NB4 (cell line): Measurements from ENCODE around the gene ADAMTSL3.

ENCODE experiments used
- CTCF ChIP-seq: IDR thresholded peaks from one replicate; pipeline ENCODE4 v1.5.1; 2012; ENCODE audit warnings: low read depth, low read length
- MYC ChIP-seq: IDR thresholded peaks from 2 replicates; pipeline ENCODE4 v1.6.1; 2011; ENCODE audit warnings: low read depth, low read length
- POLR2A ChIP-seq: IDR thresholded peaks from 2 replicates; pipeline ENCODE4 v1.6.1; 2011; ENCODE audit warnings: mild to moderate bottlenecking; ENCODE audit not compliant: insufficient read length; ENCODE audit errors: extremely low read depth
- TF ChIP-seq, protein P1 (sequence below): IDR thresholded peaks from 2 replicates; pipeline ENCODE4 v1.6.1; 2011; ENCODE audit warnings: low read depth, low read length

GRCh38 chr15:83930392-83931212 is 276.7 kb downstream of the ADAMTSL3 start:
- no peak for TF ChIP-seq POLR2A
- no peak for TF ChIP-seq CTCF
- TF ChIP-seq, protein P1, sequence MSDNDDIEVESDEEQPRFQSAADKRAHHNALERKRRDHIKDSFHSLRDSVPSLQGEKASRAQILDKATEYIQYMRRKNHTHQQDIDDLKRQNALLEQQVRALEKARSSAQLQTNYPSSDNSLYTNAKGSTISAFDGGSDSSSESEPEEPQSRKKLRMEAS: no peak
- no peak for TF ChIP-seq MYC
